NCI-H2227 treated with DMSO at 0.1 percent for 48 hours (cell line): ENCODE measurements around the gene PDAP1.

Experiments used
- DNase-seq: peaks from one replicate; lab custom pipeline; 2025; lab: John Stamatoyannopoulos, UW

PDAP1 gene

GRCh38 chr7:99424932-99425730, 16.7 kb upstream of the PDAP1 start:
- no peak for DNase-seq

DNA sequence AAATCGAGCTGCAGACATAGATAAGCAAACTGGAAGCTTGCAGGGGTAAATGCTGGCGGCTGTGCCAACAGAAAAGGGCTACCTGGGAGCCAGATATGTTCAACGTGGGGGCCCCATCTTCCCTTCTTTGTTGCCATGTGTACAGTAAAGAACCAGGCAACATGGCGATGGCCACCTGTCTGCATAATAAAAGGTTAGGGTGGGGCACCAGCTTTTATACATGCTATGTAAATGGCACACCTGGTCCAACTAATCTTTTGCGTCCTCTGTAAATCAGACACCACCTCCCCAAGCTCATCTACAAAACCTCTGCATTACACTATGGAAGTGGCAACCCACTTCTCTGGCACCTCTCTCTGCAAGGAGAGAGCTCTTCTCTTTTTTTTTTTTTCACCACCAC, 14.2 kb upstream of the PDAP1 start:
- no peak for DNase-seq

DNA sequence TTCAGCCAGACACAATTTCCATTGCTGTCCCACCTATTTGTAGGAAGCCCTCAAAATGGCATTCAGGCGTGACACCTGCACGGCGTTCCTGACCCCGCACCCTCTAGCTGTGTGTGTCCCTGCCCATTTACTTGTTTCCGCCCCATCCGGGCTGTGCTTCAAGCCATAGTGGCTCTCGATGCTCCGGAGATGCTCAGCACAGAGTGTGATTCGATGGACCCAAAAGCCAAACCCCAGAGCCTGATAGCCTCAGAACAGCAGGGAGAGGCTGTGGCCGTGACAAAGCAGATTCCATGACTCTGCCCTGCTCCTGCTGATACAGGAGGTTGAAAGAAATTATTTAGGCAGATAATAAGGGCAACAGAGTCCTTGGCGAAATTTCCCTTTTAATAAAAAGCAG, 13.8 kb upstream of the PDAP1 start:
- peak; percentile 11 for DNase-seq

DNA sequence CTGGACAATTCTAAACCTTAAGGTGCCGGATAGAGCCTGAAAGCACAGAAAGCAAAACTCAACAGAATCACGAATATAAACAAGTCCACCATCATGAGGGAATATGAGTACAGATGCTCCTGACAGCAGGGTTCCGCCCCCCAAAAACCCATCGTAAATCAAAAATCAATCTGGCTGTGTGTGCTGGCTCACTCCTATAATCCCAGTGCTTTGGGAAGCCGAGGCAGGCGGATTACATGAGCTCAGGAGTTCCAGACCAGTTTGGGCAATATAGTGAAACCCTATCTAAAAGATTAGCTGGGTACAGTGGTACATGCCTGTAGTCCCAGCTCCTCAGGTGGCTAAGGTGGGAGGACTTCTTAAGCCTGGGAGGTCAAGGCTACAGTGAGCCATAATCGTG, 12.6 kb upstream of the PDAP1 start:
- DNase-seq: no peak

DNA sequence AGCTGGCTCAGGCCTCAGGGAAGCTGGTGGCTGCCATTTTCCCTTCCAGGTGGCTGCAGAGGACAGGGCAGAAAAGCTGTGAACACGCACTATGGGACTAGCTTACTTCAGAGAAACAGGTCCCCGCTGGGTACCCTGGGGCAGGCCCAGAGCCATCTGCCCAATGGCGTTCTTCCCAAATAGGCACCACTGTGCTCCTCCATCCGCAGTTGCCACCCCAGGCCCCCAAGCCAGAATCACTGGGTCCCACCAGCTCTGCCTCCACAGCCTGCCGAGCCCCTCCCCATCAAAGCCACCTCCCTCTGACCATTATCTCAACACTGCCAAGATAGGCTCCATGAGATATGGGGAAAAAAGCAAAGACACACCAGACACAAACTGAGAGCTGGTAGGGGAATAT, 11.8 kb upstream of the PDAP1 start:
- no peak for DNase-seq

GRCh38 chr7:99419323-99420021, 11.1 kb upstream of the PDAP1 start:
- no peak for DNase-seq

- DNase-seq: no peak
Observed at GRCh38 chr7:99418260-99418659, 9.9 kb upstream of the PDAP1 start.

DNA sequence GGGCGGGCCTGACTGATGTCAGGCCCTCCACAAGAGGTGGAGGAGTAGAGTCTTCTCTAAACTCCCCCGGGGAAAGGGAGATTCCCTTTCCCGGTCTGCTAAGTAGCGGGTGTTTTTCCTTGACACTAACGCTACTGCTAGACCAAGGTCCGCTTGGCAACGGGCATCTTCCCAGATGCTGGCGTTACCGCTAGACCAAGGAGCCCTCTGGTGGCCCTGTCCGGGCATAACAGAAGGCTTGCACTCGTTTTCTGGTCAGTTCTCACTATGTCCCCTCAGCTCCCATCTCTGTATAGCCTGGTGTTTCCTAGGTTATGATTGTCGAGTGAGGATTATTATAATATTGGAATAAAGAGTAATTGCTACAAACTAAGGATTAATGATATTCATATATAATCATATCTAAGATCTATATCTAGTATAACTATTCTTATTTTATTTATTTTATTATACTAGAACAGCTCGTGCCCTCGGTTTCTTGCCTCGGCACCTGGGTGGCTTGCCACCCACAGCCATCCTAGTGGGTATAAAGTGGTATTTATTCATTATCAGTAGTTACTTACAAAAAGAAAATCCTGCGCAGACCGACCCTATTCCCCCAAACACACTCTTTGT, 7.2 kb upstream of the PDAP1 start:
- peak; percentile 62 for DNase-seq

- DNase-seq: no peak
Observed at GRCh38 chr7:99410635-99411034, 2.2 kb upstream of the PDAP1 start.

- no peak for DNase-seq
Observed at GRCh38 chr7:99409806-99410205, 1.4 kb upstream of the PDAP1 start.

GRCh38 chr7:99409192-99409572, 785 bp upstream of the PDAP1 start:
- no peak for DNase-seq

GRCh38 chr7:99407872-99408378, 472 bp downstream of the PDAP1 start:
- peak; percentile 79 for DNase-seq

- peak; percentile 74 for DNase-seq
Observed at GRCh38 chr7:99406557-99406956, 1.8 kb downstream of the PDAP1 start.

GRCh38 chr7:99404977-99405320, 3.4 kb downstream of the PDAP1 start:
- no peak for DNase-seq

- no peak for DNase-seq
Observed at GRCh38 chr7:99404235-99404976, 4.0 kb downstream of the PDAP1 start.

GRCh38 chr7:99403764-99404163, 4.6 kb downstream of the PDAP1 start:
- no peak for DNase-seq

GRCh38 chr7:99402854-99403253, 5.5 kb downstream of the PDAP1 start:
- no peak for DNase-seq

- DNase-seq: no peak
Observed at GRCh38 chr7:99399597-99399996, 8.8 kb downstream of the PDAP1 start.

GRCh38 chr7:99398891-99399445, 9.4 kb downstream of the PDAP1 start:
- DNase-seq: no peak

- DNase-seq: no peak
Observed at GRCh38 chr7:99397297-99397983, 11.0 kb downstream of the PDAP1 start.
